OCI-LY1 (cell line): Measurements from ENCODE around the gene ARHGEF10L.

Source experiments
- H2AFZ ChIP-seq: fragments of 200-600 bp; sonication (generic), shearing (Covaris generic); 2 replicates; pipeline ENCODE4 v1.6.0; 2014; ENCODE audit warnings: antibody characterized with exemption, mild to moderate bottlenecking, low read length
- H3F3A ChIP-seq: fragments of 200-600 bp; sonication (generic), shearing (Covaris generic); 2 replicates; pipeline ENCODE4 v1.6.0; 2014; ENCODE audit warnings: mild to moderate bottlenecking, antibody characterized with exemption, low read length, moderate library complexity; ENCODE audit not compliant: insufficient read depth
- H3K27ac ChIP-seq: fragments of 200-600 bp; sonication (generic); 2 replicates; pipeline ENCODE4 v1.5.1; 2014; ENCODE audit warnings: low read length, mixed run types, mild to moderate bottlenecking, low read depth; ENCODE audit not compliant: poor library complexity, severe bottlenecking
- H3K27me3 ChIP-seq: fragments of 200-600 bp; sonication (generic); 2 replicates; pipeline ENCODE4 v1.6.0; 2014; ENCODE audit warnings: antibody characterized with exemption, mild to moderate bottlenecking, low read length, moderate library complexity; ENCODE audit not compliant: insufficient read depth
- H3K36me3 ChIP-seq: fragments of 200-600 bp; sonication (generic); 2 replicates; pipeline ENCODE4 v1.6.1; 2014; ENCODE audit warnings: mild to moderate bottlenecking, antibody characterized with exemption, low read length, moderate library complexity, mixed read lengths; ENCODE audit not compliant: insufficient read depth
- H3K4me1 ChIP-seq: fragments of 200-600 bp; sonication (generic); 2 replicates; pipeline ENCODE4 v1.5.1; 2014; ENCODE audit warnings: mild to moderate bottlenecking, low read length, moderate library complexity; ENCODE audit not compliant: insufficient read depth, severe bottlenecking
- H3K4me2 ChIP-seq: fragments of 200-600 bp; sonication (generic), shearing (Covaris generic); 2 replicates; pipeline ENCODE4 v1.6.1; 2014; ENCODE audit warnings: low read length
- H3K4me3 ChIP-seq: fragments of 200-600 bp; sonication (generic); 2 replicates; pipeline ENCODE4 v1.5.1; 2014; ENCODE audit warnings: low read length, low read depth, mild to moderate bottlenecking, mixed read lengths; ENCODE audit not compliant: poor library complexity, severe bottlenecking
- H3K79me2 ChIP-seq: fragments of 200-600 bp; shearing (Covaris generic); 2 replicates; pipeline ENCODE4 v1.6.1; 2016; ENCODE audit warnings: mixed run types, low read length, mixed read lengths; ENCODE audit not compliant: insufficient read depth
- H3K9ac ChIP-seq: fragments of 200-600 bp; sonication (generic), shearing (Covaris generic); 2 replicates; pipeline ENCODE4 v1.6.1; 2014; ENCODE audit warnings: mild to moderate bottlenecking, low read length, mixed read lengths
- H3K9me2 ChIP-seq: fragments of 200-600 bp; sonication (generic), shearing (Covaris generic); 2 replicates; pipeline ENCODE4 v1.6.1; 2014; ENCODE audit warnings: low read depth, mild to moderate bottlenecking, low read length, mixed read lengths
- H3K9me3 ChIP-seq: fragments of 200-600 bp; shearing (Covaris generic); 2 replicates; pipeline ENCODE4 v1.6.1; 2014; ENCODE audit warnings: low read length, mixed read lengths
- H4K20me1 ChIP-seq: fragments of 200-600 bp; sonication (generic), shearing (Covaris generic); 2 replicates; pipeline ENCODE4 v1.6.0; 2016; ENCODE audit warnings: mild to moderate bottlenecking, low read length; ENCODE audit not compliant: insufficient read depth
- CTCF ChIP-seq: fragments of 200-600 bp; sonication (generic), shearing (Covaris generic); IDR thresholded peaks from 2 replicates; pipeline ENCODE4 v1.5.1; 2017; ENCODE audit warnings: mild to moderate bottlenecking, antibody characterized with exemption, low read length, moderate library complexity, mixed read lengths
- EZH2 ChIP-seq: fragments of 200-600 bp; sonication (generic), shearing (Covaris generic); IDR thresholded peaks from 2 replicates; pipeline ENCODE4 v1.8.0; 2017; ENCODE audit warnings: borderline replicate concordance, mixed run types, mild to moderate bottlenecking, antibody characterized with exemption, low read length, moderate library complexity, mixed read lengths

ARHGEF10L gene

GRCh38 chr1:17711941-17712340 lies 172.4 kb downstream of the ARHGEF10L start:
- no peak overlapping the region for H2AFZ ChIP-seq
- H3K9me2 ChIP-seq = no peaks in the 10 kb centered on the region
- no peak overlapping the region for H3K27ac ChIP-seq
- no peaks in the 10 kb centered on the region for H4K20me1 ChIP-seq
- no peaks in the 10 kb centered on the region for H3K9me3 ChIP-seq
- H3K4me2 ChIP-seq = no peak overlapping the region
- H3K4me1 ChIP-seq = no peaks in the 10 kb centered on the region
- H3F3A ChIP-seq = no peaks in the 10 kb centered on the region
- no peak overlapping the region for H3K9ac ChIP-seq
- no peaks in the 10 kb centered on the region for H3K79me2 ChIP-seq
- H3K27me3 ChIP-seq = peaks cover 2% of the 10 kb centered on the region; the same call in 1 of the 2 replicates
- no peak for TF ChIP-seq EZH2
- no peak for TF ChIP-seq CTCF
- H3K4me3 ChIP-seq = no peak overlapping the region
- H3K36me3 ChIP-seq = no peaks in the 10 kb centered on the region

- no peaks in the 10 kb centered on the region for H3K4me1 ChIP-seq
- no peak overlapping the region for H2AFZ ChIP-seq
- H3F3A ChIP-seq = no peaks in the 10 kb centered on the region
- H3K79me2 ChIP-seq = no peaks in the 10 kb centered on the region
- no peak overlapping the region for H3K27ac ChIP-seq
- H3K9me2 ChIP-seq = no peaks in the 10 kb centered on the region
- H3K36me3 ChIP-seq = no peaks in the 10 kb centered on the region
- no peak overlapping the region for H3K4me2 ChIP-seq
- H3K9me3 ChIP-seq = no peaks in the 10 kb centered on the region
- no peak overlapping the region for H3K4me3 ChIP-seq
- H3K9ac ChIP-seq = no peak overlapping the region
- H4K20me1 ChIP-seq = no peaks in the 10 kb centered on the region
- H3K27me3 ChIP-seq = peaks cover 6% of the 10 kb centered on the region; the same call in 1 of the 2 replicates
- no peak for TF ChIP-seq EZH2
- TF ChIP-seq CTCF = no peak
Observed at GRCh38 chr1:17713993-17714392, 174.5 kb downstream of the ARHGEF10L start.

GRCh38 chr1:17717594-17718535 lies 178.4 kb downstream of the ARHGEF10L start:
- Histone ChIP-seq H3K4me1 (no peaks in the 10 kb centered on the region), H3F3A (no peaks in the 10 kb centered on the region), H4K20me1 (no peaks in the 10 kb centered on the region), H3K79me2 (no peaks in the 10 kb centered on the region), H3K9me2 (no peaks in the 10 kb centered on the region), H3K27ac (no peak overlapping the region), H3K4me3 (no peak overlapping the region), H3K9me3 (no peaks in the 10 kb centered on the region), H3K9ac (no peak overlapping the region), H2AFZ (no peak overlapping the region), H3K36me3 (no peaks in the 10 kb centered on the region), H3K27me3 (0 out of 2 replicates have a peak, but pooled peaks cover 3% of the 10 kb centered on the region), H3K4me2 (no peak overlapping the region)
- TF ChIP-seq CTCF (no peak), EZH2 (no peak)
